NCI-H748 (cell line): ENCODE data around the gene ZNF239.
"Not testable (repeated sequence)": the region's sequence is repeated elsewhere in the genome, so short reads cannot be mapped to it uniquely, and the experiment has no call there.

Experiments
- DNase-seq: peaks from one replicate; lab custom pipeline; 2025; ENCODE audit not compliant: unreplicated experiment; lab: John Stamatoyannopoulos, UW

Gene ZNF239

GRCh38 chr10:43584051-43584450 lies 9.6 kb upstream of the ZNF239 start:
- DNase-seq, result no peak

GRCh38 chr10:43576580-43576979 lies 2.2 kb upstream of the ZNF239 start:
- no peak for DNase-seq

- no peak for DNase-seq
These were observed 1.6 kb upstream of the ZNF239 start for GRCh38 chr10:43576062-43576461.

- DNase-seq, result no peak
These were observed 490 bp upstream of the ZNF239 start for GRCh38 chr10:43574906-43575305.

- no peak for DNase-seq
These were observed 991 bp downstream of the ZNF239 start for GRCh38 chr10:43573250-43574000.

- no peak for DNase-seq
These were observed 3.4 kb downstream of the ZNF239 start for GRCh38 chr10:43570971-43571370.

GRCh38 chr10:43569681-43570080 lies 4.7 kb downstream of the ZNF239 start:
- DNase-seq, result peak; percentile 30

GRCh38 chr10:43557214-43557613 lies 17.2 kb downstream of the ZNF239 start:
- DNase-seq, result no peak

GRCh38 chr10:43543746-43544145 lies 30.7 kb downstream of the ZNF239 start:
- not testable (repeated sequence) for DNase-seq

GRCh38 chr10:43524434-43525247 lies 49.8 kb downstream of the ZNF239 start:
- no peak for DNase-seq
